Breast epithelium (tissue), 3 donors: ENCODE results near the gene EIF1AX.

Source experiments
- POLR2A ChIP-seq: fragments of 450-650 bp; IDR thresholded peaks from one replicate; pipeline ENCODE4 v1.6.1; 2016; ENCODE audit warnings: antibody characterized with exemption, mild to moderate bottlenecking, moderate library complexity
- POLR2AphosphoS5 ChIP-seq, 3 donors: sonication (generic); formaldehyde crosslinking; IDR thresholded peaks; one replicate each; pipeline ENCODE4 v1.6.1; 2017; ENCODE audit warnings: antibody characterized with exemption in 3 of 3
- TF ChIP-seq, protein P1 (sequence below), 3 donors: fragments of 450-650 bp; IDR thresholded peaks; one replicate each; pipeline ENCODE4 v1.5.1; 2016 to 2017; ENCODE audit warnings: antibody characterized with exemption in 3 of 3, mild to moderate bottlenecking in 3 of 3, moderate library complexity in 3 of 3

DNA sequence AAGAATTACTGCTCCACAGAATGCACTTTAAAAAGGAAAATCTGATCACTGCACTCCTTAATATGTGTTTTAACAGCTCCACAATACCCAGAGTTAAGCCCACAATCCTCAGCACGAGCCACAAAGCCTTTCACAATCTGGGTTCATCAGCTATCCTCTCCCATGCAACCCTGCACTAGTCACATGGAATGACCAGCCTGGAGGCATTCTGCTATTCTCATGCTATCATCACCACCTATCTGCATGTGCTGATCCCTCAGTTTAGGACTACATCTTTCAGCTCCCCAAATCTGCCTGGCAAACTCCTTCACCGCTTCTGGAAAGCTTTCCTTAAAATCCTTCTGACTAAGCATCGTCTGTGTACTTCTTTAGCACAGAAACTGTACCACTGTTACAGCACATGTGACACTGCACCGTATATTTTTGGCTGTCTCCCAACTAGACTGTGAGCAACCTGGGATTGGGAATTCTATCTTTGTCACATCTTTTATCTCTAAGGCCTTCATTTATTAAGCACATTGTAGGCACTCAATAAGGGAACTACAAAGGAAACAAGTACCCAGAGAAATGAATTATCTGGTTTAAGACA is 18.3 kb upstream of the EIF1AX start:
- TF ChIP-seq, protein P1, sequence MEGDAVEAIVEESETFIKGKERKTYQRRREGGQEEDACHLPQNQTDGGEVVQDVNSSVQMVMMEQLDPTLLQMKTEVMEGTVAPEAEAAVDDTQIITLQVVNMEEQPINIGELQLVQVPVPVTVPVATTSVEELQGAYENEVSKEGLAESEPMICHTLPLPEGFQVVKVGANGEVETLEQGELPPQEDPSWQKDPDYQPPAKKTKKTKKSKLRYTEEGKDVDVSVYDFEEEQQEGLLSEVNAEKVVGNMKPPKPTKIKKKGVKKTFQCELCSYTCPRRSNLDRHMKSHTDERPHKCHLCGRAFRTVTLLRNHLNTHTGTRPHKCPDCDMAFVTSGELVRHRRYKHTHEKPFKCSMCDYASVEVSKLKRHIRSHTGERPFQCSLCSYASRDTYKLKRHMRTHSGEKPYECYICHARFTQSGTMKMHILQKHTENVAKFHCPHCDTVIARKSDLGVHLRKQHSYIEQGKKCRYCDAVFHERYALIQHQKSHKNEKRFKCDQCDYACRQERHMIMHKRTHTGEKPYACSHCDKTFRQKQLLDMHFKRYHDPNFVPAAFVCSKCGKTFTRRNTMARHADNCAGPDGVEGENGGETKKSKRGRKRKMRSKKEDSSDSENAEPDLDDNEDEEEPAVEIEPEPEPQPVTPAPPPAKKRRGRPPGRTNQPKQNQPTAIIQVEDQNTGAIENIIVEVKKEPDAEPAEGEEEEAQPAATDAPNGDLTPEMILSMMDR (IDR thresholded peaks at IDR 0.05) = no peak
- TF ChIP-seq POLR2AphosphoS5 (IDR thresholded peaks at IDR 0.05) = no peak
- TF ChIP-seq POLR2A = no peak
